HL-60/S4 treated with phorbol 12-myristate 13-acetate at 8.2 ng/mL for 4 days and 3 days (cell line): ENCODE results near the gene ORMDL2.
"Not testable (repeated sequence)": the region's sequence is repeated elsewhere in the genome, so short reads cannot be mapped to it uniquely, and the experiment has no call there.

Experiments
- in situ Hi-C: fragments of 300-500 bp; cut with MboI; formaldehyde crosslinking; loops from 2 replicates; pipeline ENCODE4 v1.15.0; 2022; ENCODE audit warnings: low sequenced_read_pairs

Gene ORMDL2

GRCh38 chr12:55850401-55850800, 32.6 kb downstream of the ORMDL2 start:
- in situ Hi-C loops: no loop called here

GRCh38 chr12:55850893-55851292, 33.1 kb downstream of the ORMDL2 start:
- in situ Hi-C loops: no loop called here

GRCh38 chr12:55852740-55853139, 34.9 kb downstream of the ORMDL2 start:
- in situ Hi-C loops: no loop called here

GRCh38 chr12:55861396-55861795, 43.6 kb downstream of the ORMDL2 start:
- in situ Hi-C loops: no loop called here

GRCh38 chr12:55861871-55862270, 44.0 kb downstream of the ORMDL2 start:
- in situ Hi-C loops: no loop called here

- in situ Hi-C loops: no loop called here
Measured at GRCh38 chr12:55862286-55862685, 44.4 kb downstream of the ORMDL2 start.

GRCh38 chr12:55862931-55863330, 45.1 kb downstream of the ORMDL2 start:
- in situ Hi-C loops: not testable (repeated sequence)

- in situ Hi-C loops: no loop called here
Measured at GRCh38 chr12:55865327-55865726, 47.5 kb downstream of the ORMDL2 start.

- in situ Hi-C loops: not testable (repeated sequence)
Measured at GRCh38 chr12:55866454-55867004, 48.7 kb downstream of the ORMDL2 start.
